Measurements from ENCODE around the gene CSH1.

GRCh38 chr17:63930951-63931575 is 34.7 kb upstream of the CSH1 start:
- TF ChIP-seq HDGF (IDR thresholded peaks at IDR 0.05; ENCODE audit: borderline replicate concordance) (no peak), NFRKB (IDR thresholded peaks at IDR 0.05) (no peak), L3MBTL2 (conservative IDR thresholded peaks at IDR 0.05) (no peak), SP1 (IDR thresholded peaks at IDR 0.05) (no peak), FOXA1 (IDR thresholded peaks at IDR 0.05) (no peak), ARNT (IDR thresholded peaks at IDR 0.05) (no peak), TARDBP (IDR thresholded peaks at IDR 0.05) (no peak), FOXM1 (IDR thresholded peaks at IDR 0.05; ENCODE audit: borderline replicate concordance) (no peak), PKNOX1 (IDR thresholded peaks at IDR 0.05) (no peak), BHLHE40 (IDR thresholded peaks at IDR 0.05; ENCODE audit: borderline replicate concordance) (no peak)
